ENCODE results near the gene PKD1L1. TPM values are rescaled to one million over a fixed set of nuclear protein-coding genes. Genes with fewer than 3 reads are reported as not detected.

The PKD1L1 gene
- total RNA-seq, 4 donors from 2014 or later: 0.12 to 1.3 (median 0.45) TPM

DNA sequence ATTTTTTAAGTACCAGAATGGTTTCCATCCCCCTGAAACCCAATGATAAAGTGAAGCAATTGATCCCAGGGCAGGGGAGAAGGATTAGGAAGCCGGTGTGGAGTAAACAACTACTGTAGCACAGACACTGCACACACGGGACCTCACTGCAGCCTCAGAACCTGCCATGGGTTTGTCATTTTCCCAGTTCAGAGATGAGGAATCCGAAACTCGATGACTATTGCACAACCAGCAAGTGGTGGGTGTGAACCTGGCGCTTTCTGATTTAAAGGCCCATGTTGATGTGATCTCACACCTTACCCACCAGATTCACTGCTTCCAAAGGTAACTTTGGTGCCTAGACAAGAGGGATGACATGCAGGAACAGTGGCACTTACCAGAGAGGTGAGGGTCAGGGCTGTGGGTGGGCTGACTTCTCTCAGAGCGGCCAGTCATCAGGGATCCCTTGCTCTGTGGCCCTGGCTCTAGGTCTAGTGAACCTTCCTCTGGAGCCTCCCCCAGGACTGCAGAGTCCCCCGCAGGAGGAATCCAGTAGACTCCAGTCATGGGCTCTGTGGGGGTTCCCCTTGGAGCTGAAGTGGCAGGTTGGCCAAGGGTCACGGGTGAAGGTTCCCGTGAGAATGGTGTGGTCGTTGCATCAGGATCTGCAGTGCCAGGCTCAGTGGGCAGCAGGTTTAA lies 62.8 kb downstream of the PKD1L1 start:
- WGBS, 2 donors (ENCODE audit: low coverage in 1 of 2): 67% methylated on average over 5 to 6 of the region's 10 CpGs
- Histone ChIP-seq H3K9me3 (no peaks in the 10 kb centered on the region), H3K4me1 (no peaks in the 10 kb centered on the region), H3K27me3 (no peaks in the 10 kb centered on the region), H3K36me3 (no peaks in the 10 kb centered on the region), H3K4me3 (no peak overlapping the region), H3K27ac (no peak overlapping the region)
- no peak for ATAC-seq
- no peak for TF ChIP-seq POLR2AphosphoS5 (IDR thresholded peaks at IDR 0.05)
- TF ChIP-seq, protein P1, sequence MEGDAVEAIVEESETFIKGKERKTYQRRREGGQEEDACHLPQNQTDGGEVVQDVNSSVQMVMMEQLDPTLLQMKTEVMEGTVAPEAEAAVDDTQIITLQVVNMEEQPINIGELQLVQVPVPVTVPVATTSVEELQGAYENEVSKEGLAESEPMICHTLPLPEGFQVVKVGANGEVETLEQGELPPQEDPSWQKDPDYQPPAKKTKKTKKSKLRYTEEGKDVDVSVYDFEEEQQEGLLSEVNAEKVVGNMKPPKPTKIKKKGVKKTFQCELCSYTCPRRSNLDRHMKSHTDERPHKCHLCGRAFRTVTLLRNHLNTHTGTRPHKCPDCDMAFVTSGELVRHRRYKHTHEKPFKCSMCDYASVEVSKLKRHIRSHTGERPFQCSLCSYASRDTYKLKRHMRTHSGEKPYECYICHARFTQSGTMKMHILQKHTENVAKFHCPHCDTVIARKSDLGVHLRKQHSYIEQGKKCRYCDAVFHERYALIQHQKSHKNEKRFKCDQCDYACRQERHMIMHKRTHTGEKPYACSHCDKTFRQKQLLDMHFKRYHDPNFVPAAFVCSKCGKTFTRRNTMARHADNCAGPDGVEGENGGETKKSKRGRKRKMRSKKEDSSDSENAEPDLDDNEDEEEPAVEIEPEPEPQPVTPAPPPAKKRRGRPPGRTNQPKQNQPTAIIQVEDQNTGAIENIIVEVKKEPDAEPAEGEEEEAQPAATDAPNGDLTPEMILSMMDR (IDR thresholded peaks at IDR 0.05): no peak
- TF ChIP-seq POLR2A (IDR thresholded peaks at IDR 0.05): no peak
- no peak for TF ChIP-seq EP300 (IDR thresholded peaks at IDR 0.05)

DNA sequence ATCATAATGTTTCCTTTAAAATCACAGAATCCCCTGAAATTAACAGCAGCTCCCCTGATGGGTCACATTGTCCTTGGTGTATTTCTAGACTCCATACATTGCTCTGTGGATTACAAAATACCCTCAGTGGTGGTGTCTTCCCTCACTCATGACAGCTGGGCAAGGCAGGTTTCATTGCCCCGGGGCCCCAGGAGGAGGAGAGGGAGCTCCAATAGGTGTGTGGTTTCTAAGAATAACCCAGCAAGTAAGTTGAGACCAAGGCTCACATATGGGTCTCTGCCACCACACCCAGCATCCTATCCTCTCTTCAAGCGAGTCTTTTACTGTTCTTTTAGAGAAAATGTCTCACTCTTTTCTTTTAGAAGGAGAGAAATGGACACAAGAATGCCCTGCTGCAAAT lies 63.6 kb downstream of the PKD1L1 start:
- ATAC-seq: no peak
- 50 to 52% methylated on average over 1 to 2 of the region's 2 CpGs for WGBS, 2 donors (ENCODE audit: low coverage in 1 of 2)

DNA sequence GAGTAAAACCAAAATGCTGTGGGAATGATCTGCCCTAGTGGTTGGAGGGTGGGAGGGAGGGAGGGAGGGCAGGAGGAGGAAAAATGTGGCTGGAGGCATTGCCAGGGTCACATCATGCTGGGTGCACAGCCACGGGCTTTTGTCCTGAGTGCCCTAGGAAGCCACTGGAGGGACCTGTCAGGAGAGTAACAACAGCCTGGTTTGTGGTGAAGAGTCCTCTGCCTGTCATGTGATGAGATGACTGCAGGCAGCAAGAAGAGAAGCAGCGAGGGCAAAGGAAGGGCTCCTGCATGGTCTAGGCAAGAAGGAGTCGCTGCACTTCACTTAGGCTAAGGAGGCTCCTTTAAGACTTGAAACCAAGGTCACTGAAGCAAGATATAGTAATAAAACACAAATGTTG lies 65.6 kb downstream of the PKD1L1 start:
- Histone ChIP-seq H3K27me3 (no peaks in the 10 kb centered on the region), H3K4me3 (no peak overlapping the region), H3K9me3 (no peaks in the 10 kb centered on the region), H3K4me1 (no peaks in the 10 kb centered on the region), H3K36me3 (no peaks in the 10 kb centered on the region), H3K27ac (no peak overlapping the region)
- no peak for ATAC-seq
- WGBS, 2 donors (ENCODE audit: low coverage in 1 of 2): 78 to 96% methylated on average over 3 of the region's 3 CpGs
- TF ChIP-seq, protein P1 (IDR thresholded peaks at IDR 0.05): no peak
- TF ChIP-seq POLR2AphosphoS5 (IDR thresholded peaks at IDR 0.05) (no peak), POLR2A (IDR thresholded peaks at IDR 0.05) (no peak), EP300 (IDR thresholded peaks at IDR 0.05) (no peak)

More for the DNA sequence above, 63.6 kb downstream of the PKD1L1 start:
- no peaks in the 10 kb centered on the region for H3K4me1 ChIP-seq
- H3K4me3 ChIP-seq: no peak overlapping the region
- TF ChIP-seq POLR2AphosphoS5 (IDR thresholded peaks at IDR 0.05) (no peak), EP300 (IDR thresholded peaks at IDR 0.05) (no peak), POLR2A (IDR thresholded peaks at IDR 0.05) (no peak)
- TF ChIP-seq, protein P1 (IDR thresholded peaks at IDR 0.05): no peak
- no peaks in the 10 kb centered on the region for H3K27me3 ChIP-seq
- no peak overlapping the region for H3K27ac ChIP-seq
- H3K9me3 ChIP-seq: no peaks in the 10 kb centered on the region
- H3K36me3 ChIP-seq: no peaks in the 10 kb centered on the region

DNA sequence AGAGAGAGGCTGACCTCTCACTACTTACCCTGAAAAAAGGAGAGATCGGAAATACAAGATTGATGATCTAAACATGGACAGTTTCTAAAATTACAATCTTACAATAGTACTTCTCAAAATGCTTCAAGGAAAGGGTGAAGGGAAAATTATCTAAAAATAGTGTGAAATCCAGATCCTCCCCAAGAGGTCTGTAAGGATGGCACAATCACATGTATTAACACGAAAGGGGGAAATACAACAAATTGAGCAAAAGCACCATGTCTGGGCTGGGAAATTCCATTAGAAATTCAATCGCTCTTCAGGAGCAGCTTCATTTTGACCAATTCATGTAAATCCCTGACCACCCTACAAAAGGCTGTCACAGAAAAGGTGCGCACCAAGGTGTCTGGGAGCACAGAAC lies 67.0 kb downstream of the PKD1L1 start:
- no peaks in the 10 kb centered on the region for H3K27me3 ChIP-seq
- TF ChIP-seq, protein P1 (IDR thresholded peaks at IDR 0.05): no peak
- no peak for TF ChIP-seq EP300 (IDR thresholded peaks at IDR 0.05)
- TF ChIP-seq POLR2A (IDR thresholded peaks at IDR 0.05): no peak
- TF ChIP-seq POLR2AphosphoS5 (IDR thresholded peaks at IDR 0.05): no peak

DNA sequence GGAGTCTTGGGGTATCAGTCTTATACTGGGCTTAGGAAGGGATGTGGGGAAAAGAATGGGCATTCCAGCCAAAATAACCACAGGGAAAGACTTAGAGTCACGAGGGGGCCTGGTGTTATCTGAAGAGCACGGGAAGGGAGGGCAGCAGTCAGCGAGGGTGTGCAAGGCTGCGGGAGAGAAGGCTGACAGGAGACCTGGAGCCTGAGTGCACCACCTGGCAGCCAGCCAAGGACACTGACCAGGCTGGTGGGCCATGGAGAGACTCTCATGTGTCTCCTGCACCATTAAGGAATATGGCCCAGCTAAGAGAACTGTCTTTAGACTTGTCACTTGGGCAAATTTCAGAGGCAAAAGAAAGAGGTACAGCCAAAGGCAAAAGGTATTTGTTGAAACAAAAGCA lies 69.6 kb downstream of the PKD1L1 start:
- Histone ChIP-seq H3K4me3 (no peak overlapping the region), H3K27ac (no peak overlapping the region), H3K36me3 (no peaks in the 10 kb centered on the region), H3K27me3 (no peaks in the 10 kb centered on the region), H3K4me1 (no peaks in the 10 kb centered on the region), H3K9me3 (no peaks in the 10 kb centered on the region)
- WGBS, 2 donors (ENCODE audit: low coverage in 1 of 2): 56 to 84% methylated on average over 2 to 4 of the region's 4 CpGs
- TF ChIP-seq POLR2A (IDR thresholded peaks at IDR 0.05) (no peak), EP300 (IDR thresholded peaks at IDR 0.05) (no peak), POLR2AphosphoS5 (IDR thresholded peaks at IDR 0.05) (no peak)
- TF ChIP-seq, protein P1 (IDR thresholded peaks at IDR 0.05): no peak
- ATAC-seq: no peak

More for the DNA sequence above, 67.0 kb downstream of the PKD1L1 start:
- 68 to 87% methylated on average over 3 to 4 of the region's 4 CpGs for WGBS, 2 donors (ENCODE audit: low coverage in 1 of 2)
- H3K27ac ChIP-seq: no peak overlapping the region
- H3K36me3 ChIP-seq: no peaks in the 10 kb centered on the region
- ATAC-seq: no peak
- H3K9me3 ChIP-seq: no peaks in the 10 kb centered on the region
- no peaks in the 10 kb centered on the region for H3K4me1 ChIP-seq
- no peak overlapping the region for H3K4me3 ChIP-seq

Measured in gastroesophageal sphincter (tissue), 4 donors.